Nephron (organoid): ENCODE measurements around the gene HHIPL1.
A peak's percentile ranks its signal among the peaks of the same experiment; 100 is the strongest.

ENCODE experiments used
- H3K27ac Mint-ChIP-seq, 3 experiments: 2 replicates each; pipeline ENCODE4 v1.8.0; 2020; ENCODE audit warnings: mixed read lengths in 3 of 3, mild to moderate bottlenecking in 2 of 3, moderate library complexity in 1 of 3
- H3K27me3 Mint-ChIP-seq: 2 replicates; pipeline ENCODE4 v1.8.0; 2021; ENCODE audit warnings: low read depth, mild to moderate bottlenecking, moderate library complexity, mixed read lengths
- H3K36me3 Mint-ChIP-seq: 2 replicates; pipeline ENCODE4 v1.8.0; 2020; ENCODE audit warnings: low read depth, mixed read lengths
- H3K4me1 Mint-ChIP-seq: 2 replicates; pipeline ENCODE4 v1.8.0; 2020; ENCODE audit warnings: mixed read lengths
- H3K4me3 Mint-ChIP-seq, 3 experiments: 2 replicates each; pipeline ENCODE4 v1.8.0; 2020; ENCODE audit warnings: mild to moderate bottlenecking in 3 of 3, mixed read lengths in 3 of 3, moderate library complexity in 2 of 3
- H3K9me3 Mint-ChIP-seq: 2 replicates; pipeline ENCODE4 v1.8.0; 2020; ENCODE audit warnings: mixed read lengths
- TF ChIP-seq, protein P1 (sequence below), 3 experiments: fragments of 200-600 bp; sonication (generic); IDR thresholded peaks; one replicate each; pipeline ENCODE4 v1.5.0; 2021; ENCODE audit warnings: antibody characterized with exemption in 3 of 3; ENCODE audit not compliant: unreplicated experiment in 3 of 3

HHIPL1 gene

DNA sequence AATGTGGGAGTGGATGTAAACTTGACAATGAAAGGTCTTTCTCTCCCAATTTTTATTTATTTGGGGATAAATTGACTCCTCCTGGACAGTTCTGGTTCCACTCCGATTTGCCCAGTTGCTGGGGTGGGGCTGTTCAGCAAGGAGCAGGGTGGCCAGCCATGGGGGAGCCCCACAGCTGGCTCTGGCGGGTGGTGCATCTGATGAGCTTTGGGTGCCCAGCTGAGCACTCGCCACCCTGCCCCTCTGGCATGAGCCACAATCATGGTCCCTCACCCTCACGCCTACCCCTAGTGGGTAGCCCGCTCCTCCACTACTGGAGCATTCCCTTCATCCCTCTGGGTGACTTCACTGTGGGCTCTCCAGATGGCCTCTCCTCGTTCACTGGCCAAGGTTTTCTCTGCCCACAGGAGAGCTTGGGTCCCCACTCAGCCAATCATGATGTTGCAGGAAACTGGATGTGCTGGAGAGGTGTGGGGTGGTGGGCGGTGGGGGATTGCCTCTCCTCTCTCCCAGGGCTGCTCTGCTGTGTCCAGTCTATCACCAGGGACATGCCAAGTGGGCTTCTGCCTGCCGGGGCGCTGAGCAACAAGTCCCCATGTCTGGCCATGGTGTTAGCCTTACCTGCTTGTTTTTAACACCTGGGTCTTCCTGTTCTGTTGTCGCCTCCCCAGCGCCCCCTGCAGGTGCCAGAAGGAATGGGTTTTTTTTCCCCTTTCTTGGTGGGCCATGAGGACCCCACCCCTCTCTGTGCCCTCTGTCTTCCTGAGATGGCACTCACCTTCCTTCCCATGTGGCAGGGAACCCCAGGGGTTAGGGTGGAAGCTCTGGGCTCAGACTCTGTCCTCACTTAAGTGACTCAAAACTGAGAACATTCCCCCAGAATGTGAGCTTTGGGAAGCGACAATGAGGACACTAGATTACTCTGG is 42.6 kb downstream of the HHIPL1 start:
- H3K4me1 Mint-ChIP-seq = peaks cover 12% of the 10 kb centered on the region
- H3K9me3 Mint-ChIP-seq = no peaks in the 10 kb centered on the region
- no peak overlapping the region for H3K27ac Mint-ChIP-seq
- no peaks in the 10 kb centered on the region for H3K36me3 Mint-ChIP-seq
- peaks cover 49% of the 10 kb centered on the region for H3K27me3 Mint-ChIP-seq
- H3K4me3 Mint-ChIP-seq = peak overlapping the region in 2 of 3 experiments; percentile 28 to 65
- TF ChIP-seq, protein P1, sequence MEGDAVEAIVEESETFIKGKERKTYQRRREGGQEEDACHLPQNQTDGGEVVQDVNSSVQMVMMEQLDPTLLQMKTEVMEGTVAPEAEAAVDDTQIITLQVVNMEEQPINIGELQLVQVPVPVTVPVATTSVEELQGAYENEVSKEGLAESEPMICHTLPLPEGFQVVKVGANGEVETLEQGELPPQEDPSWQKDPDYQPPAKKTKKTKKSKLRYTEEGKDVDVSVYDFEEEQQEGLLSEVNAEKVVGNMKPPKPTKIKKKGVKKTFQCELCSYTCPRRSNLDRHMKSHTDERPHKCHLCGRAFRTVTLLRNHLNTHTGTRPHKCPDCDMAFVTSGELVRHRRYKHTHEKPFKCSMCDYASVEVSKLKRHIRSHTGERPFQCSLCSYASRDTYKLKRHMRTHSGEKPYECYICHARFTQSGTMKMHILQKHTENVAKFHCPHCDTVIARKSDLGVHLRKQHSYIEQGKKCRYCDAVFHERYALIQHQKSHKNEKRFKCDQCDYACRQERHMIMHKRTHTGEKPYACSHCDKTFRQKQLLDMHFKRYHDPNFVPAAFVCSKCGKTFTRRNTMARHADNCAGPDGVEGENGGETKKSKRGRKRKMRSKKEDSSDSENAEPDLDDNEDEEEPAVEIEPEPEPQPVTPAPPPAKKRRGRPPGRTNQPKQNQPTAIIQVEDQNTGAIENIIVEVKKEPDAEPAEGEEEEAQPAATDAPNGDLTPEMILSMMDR (IDR thresholded peaks at IDR 0.05; ENCODE audit: unreplicated experiment in 3 of 3) = peak; percentile 36 to 60 (median 59)

DNA sequence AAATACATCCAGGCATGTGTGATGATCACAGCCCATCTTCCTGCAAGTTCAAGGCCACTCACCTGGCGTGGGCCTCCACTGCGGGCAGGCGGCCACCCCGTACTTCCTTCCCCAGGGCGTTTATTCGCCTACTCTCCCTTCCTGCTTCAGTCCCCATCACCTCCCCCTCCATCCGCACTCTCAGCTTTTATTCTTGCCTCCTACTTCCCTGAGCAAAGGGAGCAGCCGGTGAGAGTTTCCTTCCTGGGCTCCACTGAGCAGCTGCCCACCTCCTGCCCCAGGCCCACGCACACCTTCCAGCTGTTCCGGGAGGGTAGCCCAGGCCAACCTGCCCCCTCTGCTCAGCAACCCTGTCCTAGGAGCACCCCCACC is 43.3 kb downstream of the HHIPL1 start:
- no peaks in the 10 kb centered on the region for H3K36me3 Mint-ChIP-seq
- H3K9me3 Mint-ChIP-seq = no peaks in the 10 kb centered on the region
- TF ChIP-seq, protein P1 (IDR thresholded peaks at IDR 0.05; ENCODE audit: unreplicated experiment in 3 of 3) = no peak
- peaks cover 12% of the 10 kb centered on the region for H3K4me1 Mint-ChIP-seq
- H3K4me3 Mint-ChIP-seq = no peak overlapping the region
- peaks cover 49% of the 10 kb centered on the region for H3K27me3 Mint-ChIP-seq
- H3K27ac Mint-ChIP-seq = no peak overlapping the region

DNA sequence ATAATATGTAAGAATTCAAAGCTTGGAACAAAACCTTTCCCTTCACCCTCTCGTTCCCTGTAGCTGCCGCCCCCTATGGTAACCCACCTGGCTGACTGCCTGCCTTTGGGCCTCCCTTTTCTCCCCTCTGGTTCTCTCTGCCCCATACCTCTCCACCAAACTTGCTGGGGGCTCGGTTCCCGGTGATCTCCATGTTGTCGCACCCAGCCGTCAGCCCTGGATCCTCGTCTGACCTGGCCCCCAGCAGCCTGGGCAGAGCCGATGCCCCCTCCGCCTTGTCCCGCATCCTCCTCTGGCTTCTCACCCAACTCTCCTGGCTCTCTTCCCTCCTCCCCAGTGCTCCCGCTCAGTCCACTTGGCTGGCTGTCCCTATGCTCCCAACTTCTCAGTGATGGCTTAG is 43.7 kb downstream of the HHIPL1 start:
- H3K9me3 Mint-ChIP-seq = no peaks in the 10 kb centered on the region
- H3K4me3 Mint-ChIP-seq = peak overlapping the region in 1 of 3 experiments; percentile 2
- peak overlapping the region in 1 of 3 experiments; percentile 18 for H3K27ac Mint-ChIP-seq
- H3K4me1 Mint-ChIP-seq = peaks cover 12% of the 10 kb centered on the region
- H3K36me3 Mint-ChIP-seq = no peaks in the 10 kb centered on the region
- TF ChIP-seq, protein P1 (IDR thresholded peaks at IDR 0.05; ENCODE audit: unreplicated experiment in 3 of 3) = no peak
- peaks cover 49% of the 10 kb centered on the region for H3K27me3 Mint-ChIP-seq

DNA sequence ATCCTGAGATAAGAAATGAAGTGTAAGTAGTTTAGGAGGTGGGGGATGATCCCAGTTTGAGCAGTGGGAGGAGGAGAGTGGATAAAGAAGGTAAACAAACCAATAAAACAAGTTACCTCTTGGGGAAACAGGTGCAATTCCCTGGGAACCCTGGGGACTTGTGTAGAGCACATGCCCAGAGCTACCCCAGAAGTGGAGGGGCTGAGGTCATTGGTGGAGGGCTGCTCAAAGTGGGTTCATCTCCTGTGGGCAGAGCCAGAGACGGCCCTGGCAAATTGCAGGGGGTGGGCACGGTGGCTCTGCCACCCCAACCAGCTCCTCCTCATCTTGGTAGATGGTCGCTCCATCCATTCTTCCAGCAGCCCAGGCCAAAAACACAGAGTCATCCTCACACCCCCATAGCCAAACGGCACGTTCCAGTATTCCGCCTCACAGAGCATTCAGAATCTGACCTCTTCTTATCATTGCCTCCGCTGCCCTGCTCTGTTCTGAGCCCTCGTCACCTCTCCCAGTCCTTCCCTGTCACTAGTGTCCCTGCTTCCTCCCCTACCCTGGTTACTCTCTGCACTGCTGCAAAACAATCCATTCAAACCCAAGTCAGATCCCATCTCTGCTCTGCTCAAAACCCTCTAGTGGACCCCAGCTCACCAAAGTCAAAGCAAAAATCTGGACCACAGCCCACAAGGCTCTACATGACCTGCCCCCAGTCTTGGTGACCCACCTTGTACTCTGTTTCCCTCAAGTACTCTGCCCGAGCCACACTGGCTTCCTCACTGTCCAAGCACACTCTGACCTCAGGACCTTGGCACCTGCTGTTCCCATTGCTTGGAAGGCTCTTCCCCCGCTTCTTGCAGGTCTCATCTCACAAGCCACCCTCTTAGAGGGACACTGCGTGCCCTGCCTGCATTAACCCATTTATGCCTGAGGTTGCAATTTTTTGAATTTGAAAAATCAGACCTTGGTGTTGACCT is 44.6 kb downstream of the HHIPL1 start:
- Mint-ChIP-seq H3K4me3 (no peak overlapping the region), H3K9me3 (no peaks in the 10 kb centered on the region), H3K27me3 (peaks cover 45% of the 10 kb centered on the region)

DNA sequence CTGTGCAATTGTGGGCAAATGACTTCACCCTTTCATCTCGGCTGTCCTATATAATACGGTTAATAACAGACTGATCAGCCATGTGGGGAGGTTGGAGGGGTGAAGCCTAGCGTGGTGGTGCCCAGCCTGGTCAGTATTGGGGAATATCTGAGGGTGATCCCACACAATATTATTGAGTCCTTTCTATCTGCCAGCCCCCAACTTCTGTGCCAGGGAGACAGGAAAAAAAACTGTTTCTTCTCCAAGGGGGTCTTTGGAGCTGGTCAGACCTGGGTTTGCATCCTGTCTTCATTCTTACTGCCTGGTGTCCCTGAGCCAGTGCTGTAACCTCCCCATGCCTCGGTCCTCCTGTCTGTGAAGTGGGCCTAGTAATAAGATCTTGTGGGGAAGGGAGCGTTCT is 45.7 kb downstream of the HHIPL1 start:
- H3K9me3 Mint-ChIP-seq = peaks cover 5% of the 10 kb centered on the region
- no peak overlapping the region for H3K27ac Mint-ChIP-seq
- H3K36me3 Mint-ChIP-seq = no peaks in the 10 kb centered on the region
- H3K4me1 Mint-ChIP-seq = peaks cover 5% of the 10 kb centered on the region
- no peak overlapping the region for H3K4me3 Mint-ChIP-seq
- H3K27me3 Mint-ChIP-seq = peaks cover 37% of the 10 kb centered on the region
- TF ChIP-seq, protein P1 (IDR thresholded peaks at IDR 0.05; ENCODE audit: unreplicated experiment in 3 of 3) = no peak

More for the DNA sequence above, 44.6 kb downstream of the HHIPL1 start:
- no peaks in the 10 kb centered on the region for H3K36me3 Mint-ChIP-seq
- H3K27ac Mint-ChIP-seq = no peak overlapping the region
- peaks cover 12% of the 10 kb centered on the region for H3K4me1 Mint-ChIP-seq
- TF ChIP-seq, protein P1 (IDR thresholded peaks at IDR 0.05; ENCODE audit: unreplicated experiment in 3 of 3) = no peak
